Measurements from ENCODE around the gene UBXN4. TPM values are rescaled to one million over a fixed set of nuclear protein-coding genes. Genes with fewer than 3 reads are reported as not detected.

UBXN4 gene
- total and polyA plus RNA-seq, 2 of the 13 experiments (the other 11 are each of a cell fraction or from before 2014, with no cell fraction given): 74.2 to 104 TPM

DNA sequence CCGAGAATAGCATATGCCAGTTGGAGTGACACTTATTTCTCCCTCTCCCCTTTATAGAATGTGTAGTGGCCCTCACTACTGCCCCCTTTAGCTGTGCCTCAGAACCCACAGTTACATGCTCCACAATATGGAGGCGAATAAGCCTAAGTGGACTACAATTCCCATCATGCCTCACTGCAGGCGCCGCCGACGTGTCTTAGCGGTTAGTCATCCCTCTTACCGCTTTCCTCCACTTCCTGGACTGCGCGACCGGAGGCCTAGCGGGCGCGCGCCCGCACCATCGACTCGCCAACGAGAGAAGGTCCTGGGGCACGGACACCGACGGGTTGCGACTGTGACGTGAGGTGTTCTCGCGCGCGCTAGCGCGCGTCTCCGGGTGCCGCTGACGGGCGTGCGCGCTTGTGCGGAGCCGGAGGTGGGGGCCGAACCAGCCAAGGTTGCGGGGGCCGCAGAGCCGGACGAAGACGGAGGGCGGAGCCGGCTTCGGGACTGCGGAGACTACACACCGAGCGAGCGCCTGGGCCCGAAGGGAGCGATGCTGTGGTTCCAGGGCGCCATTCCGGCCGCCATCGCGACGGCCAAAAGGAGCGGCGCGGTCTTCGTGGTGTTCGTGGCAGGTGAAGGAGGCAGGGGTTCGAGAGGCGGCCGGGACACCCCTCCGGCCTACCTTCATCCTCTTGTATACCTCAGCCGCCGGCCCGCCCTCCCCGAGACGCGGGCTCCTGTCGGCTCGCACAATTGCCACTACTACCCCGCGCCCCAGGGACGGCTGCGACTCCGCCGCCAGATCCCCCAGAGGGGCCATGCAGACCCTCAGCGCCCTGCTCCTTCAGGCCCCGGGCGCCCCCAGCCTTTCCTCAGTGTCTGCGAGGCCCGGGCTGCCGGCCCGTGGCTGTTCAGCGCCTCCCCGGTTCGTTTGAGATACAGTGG, at the start of gene UBXN4 (continued):
- TF ChIP-seq KIAA2018 (CRISPR knock-in tag; IDR thresholded peaks at IDR 0.05; ENCODE audit: borderline replicate concordance) (no peak), ZNF20 (CRISPR knock-in tag; IDR thresholded peaks at IDR 0.05) (no peak), RCOR2 (CRISPR knock-in tag; IDR thresholded peaks at IDR 0.05) (peak; percentile 34; the same call in 1 of the 2 replicates), ZNF446 (CRISPR knock-in tag; IDR thresholded peaks at IDR 0.05) (peak; percentile 91), KAT2B (IDR thresholded peaks at IDR 0.05; ENCODE audit: borderline replicate concordance, low read depth, low read length) (no peak), ZNF614 (CRISPR knock-in tag; IDR thresholded peaks at IDR 0.05; ENCODE audit: borderline replicate concordance) (peak; percentile 85), HOXA7 (CRISPR knock-in tag; IDR thresholded peaks at IDR 0.05) (no peak), GABPB1 (CRISPR knock-in tag; IDR thresholded peaks at IDR 0.05) (peak; percentile 87), RBFOX2 (IDR thresholded peaks at IDR 0.05; ENCODE audit: low read depth, low read length) (peak; percentile 99), CEBPZ (IDR thresholded peaks at IDR 0.05; ENCODE audit: low read length) (no peak), MTERF4 (CRISPR knock-in tag; IDR thresholded peaks at IDR 0.05) (peak; percentile 91), FOXM1 (CRISPR knock-in tag; IDR thresholded peaks at IDR 0.05) (no peak), KDM5A (IDR thresholded peaks at IDR 0.05; ENCODE audit: borderline replicate concordance, low read length) (peak; percentile 65; the same call in 1 of the 2 replicates)
- TF ChIP-seq, protein P1, sequence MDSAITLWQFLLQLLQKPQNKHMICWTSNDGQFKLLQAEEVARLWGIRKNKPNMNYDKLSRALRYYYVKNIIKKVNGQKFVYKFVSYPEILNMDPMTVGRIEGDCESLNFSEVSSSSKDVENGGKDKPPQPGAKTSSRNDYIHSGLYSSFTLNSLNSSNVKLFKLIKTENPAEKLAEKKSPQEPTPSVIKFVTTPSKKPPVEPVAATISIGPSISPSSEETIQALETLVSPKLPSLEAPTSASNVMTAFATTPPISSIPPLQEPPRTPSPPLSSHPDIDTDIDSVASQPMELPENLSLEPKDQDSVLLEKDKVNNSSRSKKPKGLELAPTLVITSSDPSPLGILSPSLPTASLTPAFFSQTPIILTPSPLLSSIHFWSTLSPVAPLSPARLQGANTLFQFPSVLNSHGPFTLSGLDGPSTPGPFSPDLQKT (CRISPR knock-in tag; IDR thresholded peaks at IDR 0.05; ENCODE audit: borderline replicate concordance): no peak

Measured in HepG2 (cell line).